Hypothalamus (tissue), 51 donors: Measurements from ENCODE around the gene ARRB1.
"Not testable (repeated sequence)": the region's sequence is repeated elsewhere in the genome, so short reads cannot be mapped to it uniquely, and the experiment has no call there.

Experiments used
- DNase-seq, 51 donors: peaks; one replicate each; lab custom pipeline; 2025; lab: John Stamatoyannopoulos, UW

ARRB1 gene

DNA sequence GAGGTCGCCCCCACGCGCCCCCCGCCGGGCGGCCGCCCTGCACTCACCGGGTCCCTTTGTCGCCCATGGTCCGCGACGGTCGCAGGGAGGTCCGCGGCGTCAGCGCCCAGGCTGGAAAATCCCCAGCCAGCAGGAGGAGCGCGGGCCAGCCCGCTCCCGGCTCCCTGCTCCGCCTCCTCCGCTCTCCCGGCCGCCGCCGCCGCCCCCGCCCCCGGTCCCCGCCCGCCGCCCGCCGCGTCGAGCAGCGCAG, at the start of gene ARRB1:
Gene ARRB1 (minus strand): TSS at position 121 of the 250 bp plus-strand sequence. CDS start 54 bp downstream, at position 67.
- peak in 13 of 51 donors; percentile 31 to 70 (median 45) for DNase-seq

GRCh38 chr11:75400146-75400865, 48.8 kb upstream of the ARRB1 start:
- no peak for DNase-seq

GRCh38 chr11:75399344-75400145, 48.1 kb upstream of the ARRB1 start, which contains the start of gene RPS3:
RPS3 (plus strand) TSS chr11:75399518; CDS start chr11:75399548, 30 bp downstream.
- DNase-seq = peak; percentile 20 to 95 (median 83)

DNA sequence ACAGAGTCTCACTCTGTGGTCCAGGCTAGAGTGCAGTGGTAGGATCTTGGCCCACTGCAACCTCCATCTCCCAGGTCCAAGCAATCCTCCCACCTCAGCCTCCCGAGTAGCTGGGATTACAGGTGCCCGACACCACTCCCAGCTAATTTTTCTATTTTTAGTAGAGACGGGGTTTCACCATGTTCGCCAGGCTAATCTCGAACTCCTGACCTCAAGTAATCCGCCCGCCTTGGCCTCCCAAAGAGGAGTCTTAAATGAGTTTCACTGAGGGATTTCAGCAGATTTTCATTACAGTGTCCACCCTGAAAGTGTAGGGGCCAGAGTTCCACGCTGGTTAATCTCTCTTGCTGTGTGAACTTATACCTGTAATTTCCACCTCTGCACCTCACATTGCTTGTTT, 47.4 kb upstream of the ARRB1 start:
- DNase-seq = peak in 1 of 51 donors; percentile 37

GRCh38 chr11:75394085-75394840, 42.8 kb upstream of the ARRB1 start:
- DNase-seq = no peak

DNA sequence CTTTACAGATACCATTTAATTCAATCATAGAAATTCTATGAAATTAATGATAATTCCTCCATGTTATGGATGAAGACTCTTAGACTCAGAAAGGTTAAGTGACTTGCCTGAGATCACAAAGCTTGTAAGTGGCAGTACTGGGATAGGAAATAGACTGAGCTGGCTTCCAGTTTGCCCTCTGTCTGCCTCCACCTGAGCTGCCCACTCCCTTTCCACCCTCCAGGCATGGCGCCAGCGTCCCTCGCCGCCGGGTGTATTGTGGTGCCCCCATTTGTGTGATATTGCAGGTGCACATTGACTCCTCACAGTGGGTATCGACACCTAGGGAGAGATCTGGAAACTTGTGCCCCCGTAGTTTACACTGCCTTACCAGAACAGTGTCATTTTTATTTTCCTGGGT, 38.5 kb upstream of the ARRB1 start:
- DNase-seq = no peak

- no peak for DNase-seq
Measured at GRCh38 chr11:75389276-75389605, 37.8 kb upstream of the ARRB1 start.

DNA sequence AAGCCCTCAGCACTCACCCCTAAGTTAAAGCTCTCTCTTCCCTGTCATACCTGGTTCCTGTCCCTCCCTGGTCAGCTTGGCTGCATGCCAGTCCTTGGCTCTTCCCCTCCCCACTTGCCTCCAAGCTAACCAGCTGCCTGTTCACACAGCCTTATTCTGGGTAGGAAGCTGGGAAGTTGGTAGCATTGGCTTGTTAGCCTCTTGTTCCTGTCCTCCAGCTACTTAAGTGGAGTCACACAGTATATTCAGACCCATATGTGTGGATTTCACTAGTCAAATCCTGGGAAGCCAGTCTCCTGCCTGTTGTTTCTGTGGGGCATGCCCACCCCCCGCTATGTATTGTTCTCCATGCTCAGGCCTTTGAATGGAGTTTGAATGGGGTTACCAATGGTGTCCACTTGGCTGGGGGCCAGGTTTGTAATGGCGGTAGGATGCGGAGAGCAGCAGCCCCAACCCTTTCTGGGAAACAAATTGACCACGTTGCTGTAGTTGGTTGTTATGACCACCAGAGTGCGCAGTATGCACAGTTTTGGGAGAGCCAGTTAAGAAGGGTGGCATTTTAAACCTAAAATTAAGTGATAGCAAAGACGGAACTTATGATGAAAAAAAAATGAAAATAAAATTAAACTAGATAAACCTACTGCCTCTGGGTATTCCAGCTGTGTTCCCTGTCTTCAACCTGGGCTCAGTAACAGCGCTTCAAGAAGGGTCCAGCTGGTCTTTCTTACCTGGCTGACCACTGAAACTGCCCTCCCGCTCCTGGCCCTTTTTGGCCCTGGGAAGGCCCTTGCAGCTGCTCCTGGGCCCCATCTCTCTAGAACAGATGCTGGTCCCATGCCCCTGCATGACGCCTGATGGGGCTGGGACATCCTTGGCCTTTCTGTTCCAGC, 37.2 kb upstream of the ARRB1 start:
- peak in 42 of 51 donors; percentile 8 to 82 (median 32) for DNase-seq

DNA sequence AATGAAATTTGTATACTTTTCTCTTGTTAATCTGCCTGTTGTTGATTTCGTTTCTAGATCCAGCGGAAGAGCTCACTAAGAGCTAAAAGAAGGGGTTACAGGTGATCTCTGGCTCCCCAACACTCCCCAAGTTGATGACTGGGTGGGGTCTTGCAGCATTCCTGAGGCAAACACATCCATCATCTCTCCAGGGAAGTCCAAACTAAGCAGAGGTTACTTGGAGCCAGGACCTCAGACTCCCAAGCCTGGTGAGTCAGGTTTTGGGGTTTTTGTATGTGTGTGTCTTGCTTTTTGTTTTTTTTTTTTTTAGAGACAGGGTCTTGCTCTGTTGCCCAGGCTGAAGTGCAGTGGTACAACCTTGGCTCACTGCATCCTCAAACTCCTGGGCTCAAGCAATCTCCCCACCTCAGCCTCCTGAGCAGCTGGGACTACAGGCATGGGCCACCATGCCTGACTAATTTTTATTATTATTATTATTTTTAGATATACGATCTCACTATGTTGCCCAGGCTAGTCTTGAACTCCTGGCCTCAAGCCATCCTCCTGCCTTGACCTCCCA, 36.4 kb upstream of the ARRB1 start:
- DNase-seq = no peak

DNA sequence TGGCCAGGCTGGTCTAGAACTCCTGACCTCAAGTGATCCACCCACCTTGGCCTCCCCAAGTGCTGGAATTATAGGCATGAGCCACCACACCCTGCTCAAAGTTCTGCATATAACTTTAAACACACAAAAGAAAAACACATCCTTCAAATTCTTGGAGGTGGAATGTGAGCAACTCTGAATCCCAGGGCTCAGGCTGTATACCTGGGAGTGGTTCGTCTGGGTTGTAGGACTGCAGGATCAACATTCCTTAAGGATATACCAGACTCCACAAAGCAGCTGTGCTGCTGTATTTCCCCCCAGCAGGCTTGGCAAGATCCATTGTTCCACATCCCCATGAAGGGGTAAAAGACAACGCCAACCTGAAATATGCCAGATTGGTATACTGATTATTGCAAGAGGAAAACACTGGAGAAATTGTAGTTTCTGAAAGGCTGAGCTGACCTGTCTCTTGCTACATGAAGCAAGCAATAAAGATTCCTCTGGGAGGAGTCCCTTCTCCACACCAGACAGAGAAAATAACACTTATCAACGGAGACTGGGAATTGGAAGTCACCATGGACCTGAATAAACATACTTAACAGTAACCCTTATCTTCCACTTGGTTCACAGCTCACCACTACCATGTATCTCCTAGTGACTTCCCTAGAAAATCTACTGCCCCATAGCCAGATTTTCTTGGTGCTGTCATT, 35.6 kb upstream of the ARRB1 start:
- no peak for DNase-seq

GRCh38 chr11:75384438-75385080, 33.1 kb upstream of the ARRB1 start:
- DNase-seq = peak in 49 of 51 donors; percentile 11 to 88 (median 64)

- no peak for DNase-seq
Measured at GRCh38 chr11:75383246-75383645, 31.8 kb upstream of the ARRB1 start.

DNA sequence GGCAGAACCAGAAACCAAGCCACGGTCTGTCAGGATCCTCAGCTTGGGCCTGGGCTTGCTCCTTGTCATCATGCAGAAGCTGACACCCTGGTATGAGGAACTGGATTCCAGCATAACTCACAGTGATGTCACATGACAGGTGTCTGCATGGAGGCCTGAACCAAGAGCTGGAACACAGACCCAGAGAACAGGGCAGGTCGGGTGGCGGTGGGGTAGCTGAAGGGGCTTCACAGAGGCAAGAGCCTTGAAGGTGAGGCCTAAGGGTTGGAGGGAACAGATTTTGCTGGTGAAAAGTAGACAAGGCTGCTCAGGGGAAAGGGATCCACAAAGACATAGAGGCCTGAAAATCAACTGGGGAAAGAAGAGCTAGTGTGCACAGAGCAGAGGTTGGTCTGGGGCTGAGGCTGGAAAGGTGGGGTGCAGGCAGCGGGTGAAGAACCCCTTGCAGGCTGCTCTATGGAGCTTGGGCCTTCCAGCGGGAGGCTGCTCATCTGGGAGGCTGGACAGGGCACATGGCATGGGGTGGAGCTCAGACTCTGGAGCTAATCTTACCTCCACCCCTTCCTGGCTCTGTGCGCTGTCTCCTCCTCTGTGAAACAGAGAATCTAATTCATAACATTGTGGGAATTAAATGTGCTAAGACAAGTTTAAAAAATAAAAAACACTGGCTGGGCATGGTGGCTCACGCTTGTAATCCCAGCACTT, 29.4 kb upstream of the ARRB1 start:
- DNase-seq = peak in 3 of 51 donors; percentile 4 to 10 (median 9)

GRCh38 chr11:75380245-75380644, 28.8 kb upstream of the ARRB1 start:
- DNase-seq = no peak

DNA sequence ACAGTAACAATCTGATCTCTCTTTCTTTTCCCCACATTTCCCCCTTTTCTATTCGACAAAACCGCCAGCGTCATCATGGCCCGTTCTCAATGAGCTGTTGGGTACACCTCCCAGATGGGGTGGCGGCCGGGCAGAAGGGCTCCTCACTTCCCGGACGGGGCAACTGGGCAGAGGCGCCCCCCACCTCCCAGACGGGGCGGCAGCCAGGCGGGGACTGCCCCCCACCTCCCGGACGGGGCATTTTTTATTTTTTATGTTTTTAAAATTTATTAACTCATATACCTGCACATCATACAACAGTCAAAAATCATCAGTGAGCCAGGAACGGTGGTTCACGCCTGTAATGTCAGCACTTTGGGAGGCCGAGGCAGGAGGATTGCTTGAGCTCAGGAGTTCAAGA, 27.3 kb upstream of the ARRB1 start:
- DNase-seq = not testable (repeated sequence)

- no peak for DNase-seq
Measured at GRCh38 chr11:75376175-75376574, 24.7 kb upstream of the ARRB1 start.

GRCh38 chr11:75375626-75376025, 24.2 kb upstream of the ARRB1 start:
- DNase-seq = no peak

GRCh38 chr11:75374646-75375045, 23.2 kb upstream of the ARRB1 start:
- no peak for DNase-seq
